Activated naive CD4-positive, alpha-beta T cell (primary cell): ENCODE measurements around the gene EVC.
"Not testable (repeated sequence)": the region's sequence is repeated elsewhere in the genome, so short reads cannot be mapped to it uniquely, and the experiment has no call there.

Source experiments
- DNase-seq, 4 experiments: peaks; one replicate each; lab custom pipeline; 2025; lab: John Stamatoyannopoulos, UW

EVC gene

DNA sequence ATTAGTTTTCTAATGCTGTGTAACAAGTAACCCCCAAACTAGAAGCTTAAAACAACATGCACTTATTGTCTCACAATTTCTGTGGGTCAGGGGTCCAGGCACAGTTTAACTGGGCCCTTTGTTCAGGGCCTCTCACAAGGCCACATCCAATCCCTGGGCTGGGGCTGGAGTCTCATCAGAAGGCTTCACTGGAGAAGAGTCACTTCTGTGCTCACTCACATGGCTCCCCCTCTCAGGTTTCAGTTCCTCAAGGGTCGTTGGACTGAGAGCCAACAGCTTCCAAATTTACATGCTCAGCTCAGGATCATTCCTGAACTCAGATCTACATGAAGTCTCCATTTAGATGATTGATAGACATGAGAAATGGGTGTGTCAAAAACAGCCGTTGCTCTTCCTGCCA lies 77.1 kb downstream of the EVC start:
- no peak for DNase-seq

DNA sequence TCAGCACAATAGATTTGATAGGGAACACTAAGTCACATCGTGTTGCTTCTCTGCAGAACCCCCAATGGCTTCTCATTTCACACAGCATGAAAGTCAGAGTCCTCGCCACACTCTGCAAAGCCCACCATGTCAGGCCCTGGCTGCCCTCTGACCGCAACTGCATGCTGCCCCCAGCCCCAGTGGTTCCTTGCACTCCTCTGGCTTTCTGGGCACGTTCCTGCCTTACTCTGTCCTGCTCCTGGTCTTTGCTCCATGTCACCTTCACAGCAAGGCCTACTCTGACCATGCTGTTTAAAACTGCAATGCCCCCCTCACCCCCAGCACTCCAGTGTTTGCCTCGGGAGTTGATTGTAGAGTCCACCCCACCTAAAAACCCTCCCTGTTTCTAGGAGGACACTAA lies 78.1 kb downstream of the EVC start:
- DNase-seq = no peak

DNA sequence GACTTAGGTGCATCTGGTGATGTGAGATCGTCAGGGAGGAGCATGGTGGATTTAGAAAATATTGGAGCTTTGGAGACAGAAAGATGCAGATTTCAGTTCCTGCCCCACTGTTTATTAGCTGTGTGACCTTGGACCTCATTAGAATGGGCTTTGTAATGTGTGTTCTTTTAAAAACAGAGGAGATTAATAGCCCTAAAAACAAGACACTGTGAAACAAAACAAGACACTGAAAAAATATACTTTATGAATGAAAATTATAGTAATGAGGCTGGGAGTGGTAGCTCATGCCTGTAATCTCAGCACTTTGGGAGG lies 79.5 kb downstream of the EVC start:
- no peak for DNase-seq

DNA sequence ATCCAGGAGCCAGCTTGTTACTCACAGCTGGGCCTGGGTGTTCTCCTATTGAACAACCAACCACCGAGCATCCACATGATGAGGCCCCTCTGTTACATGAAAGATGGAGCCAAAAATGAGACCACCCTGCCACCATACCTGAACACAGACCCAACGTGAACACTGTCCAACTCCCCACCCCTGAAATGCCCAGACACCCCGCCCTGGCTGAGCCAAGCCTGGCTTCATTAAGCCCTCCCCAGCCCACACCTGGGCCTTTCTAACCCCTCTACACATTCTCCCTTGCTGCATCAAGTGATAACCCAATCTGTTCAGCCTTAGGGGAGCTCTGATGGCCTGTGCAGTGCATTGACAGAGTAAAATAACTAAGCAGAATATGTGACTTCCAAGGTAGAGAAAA lies 80.7 kb downstream of the EVC start:
- DNase-seq = no peak

DNA sequence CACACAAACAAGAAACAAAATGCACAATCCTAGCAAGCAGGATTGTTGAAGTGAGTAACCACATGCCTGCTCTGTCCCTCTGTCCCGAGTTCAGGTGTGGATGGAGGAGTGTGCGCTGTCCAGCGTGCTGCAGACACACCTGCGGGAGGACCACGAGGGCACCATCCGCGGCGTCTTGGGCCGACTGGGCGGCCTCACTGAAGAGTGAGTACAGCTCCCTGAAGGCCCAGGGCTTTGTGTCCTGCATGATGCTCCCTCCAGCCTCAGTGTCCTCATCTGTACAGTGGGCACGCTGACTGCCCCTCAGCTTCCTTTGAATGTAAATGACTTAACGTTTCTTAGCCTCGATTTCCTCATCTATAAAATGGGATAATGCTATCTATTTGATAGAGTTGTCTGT lies 82.5 kb downstream of the EVC start:
- no peak for DNase-seq

DNA sequence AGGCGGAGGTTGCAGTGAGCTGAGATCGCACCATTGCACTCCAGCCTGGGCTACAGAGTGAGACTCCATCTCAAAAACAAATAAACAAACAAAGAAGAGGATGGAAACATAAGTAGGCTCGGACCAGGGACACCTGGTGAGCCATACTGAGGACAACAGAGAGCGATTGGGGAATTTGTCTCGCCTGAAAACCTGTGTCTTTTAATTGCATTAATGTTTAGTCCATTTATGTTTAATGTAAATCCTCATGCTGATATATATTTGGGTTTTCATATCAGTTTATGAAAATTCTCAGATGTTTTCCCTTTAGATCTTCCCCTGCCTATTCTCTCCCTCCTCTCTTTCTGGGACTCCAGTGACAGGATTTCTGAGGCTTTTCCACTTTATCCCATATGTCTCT lies 84.6 kb downstream of the EVC start:
- no peak for DNase-seq

DNA sequence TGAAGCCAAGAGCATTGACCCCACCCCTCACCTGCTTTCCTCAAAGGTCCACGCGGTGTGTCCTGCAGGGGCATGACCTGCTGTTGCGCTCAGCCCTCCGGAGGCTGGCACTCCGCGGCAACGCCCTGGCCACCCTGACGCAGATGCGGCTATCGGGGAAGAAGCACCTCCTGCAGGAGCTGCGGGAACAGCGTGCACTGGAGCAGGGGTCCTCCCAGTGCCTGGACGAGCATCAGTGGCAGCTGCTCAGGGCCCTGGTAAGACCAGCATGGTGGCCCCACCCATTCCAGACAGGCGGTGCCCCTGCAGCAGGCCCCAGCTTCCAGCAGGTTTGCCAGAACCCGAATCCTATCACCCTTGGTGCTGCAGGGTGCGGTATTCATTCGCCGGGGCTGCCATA lies 86.0 kb downstream of the EVC start:
- DNase-seq = no peak

DNA sequence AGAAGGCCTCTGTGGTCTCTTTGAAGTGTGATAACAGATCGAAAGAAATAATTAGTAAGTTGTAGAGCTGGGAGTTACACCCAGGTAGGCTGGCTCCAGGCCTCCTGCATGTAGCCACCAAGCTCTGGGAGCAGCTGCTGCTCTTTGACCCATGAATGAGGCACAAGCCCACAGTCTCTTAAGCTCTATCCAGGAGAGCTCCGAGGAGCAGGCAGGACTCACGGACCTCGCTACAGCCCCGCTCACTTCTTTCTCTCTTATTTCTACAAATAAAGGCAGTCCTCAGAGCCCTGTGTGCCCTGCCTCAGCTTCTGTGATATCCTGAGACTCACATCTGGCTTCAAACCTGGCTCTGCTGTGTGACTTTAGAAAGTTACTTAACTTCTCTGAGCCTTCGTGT lies 86.9 kb downstream of the EVC start:
- DNase-seq = no peak

DNA sequence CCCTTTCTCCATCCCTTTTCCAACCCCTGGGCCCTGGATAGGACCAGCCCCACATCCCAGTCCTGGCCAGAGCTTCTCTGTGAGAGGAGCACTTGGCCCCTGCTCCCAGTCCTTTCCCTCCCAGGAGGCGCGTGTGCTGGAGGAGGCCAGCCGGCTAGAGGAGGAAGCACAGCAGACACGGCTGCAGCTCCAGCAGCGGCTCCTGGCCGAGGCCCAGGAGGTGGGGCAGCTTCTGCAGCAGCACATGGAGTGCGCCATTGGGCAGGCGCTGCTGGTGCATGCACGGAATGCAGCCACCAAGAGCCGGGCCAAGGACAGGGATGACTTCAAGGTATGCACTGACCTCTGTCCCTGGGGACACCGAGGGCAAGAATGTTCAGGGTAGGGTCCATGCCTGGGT lies 87.5 kb downstream of the EVC start:
- DNase-seq = no peak

DNA sequence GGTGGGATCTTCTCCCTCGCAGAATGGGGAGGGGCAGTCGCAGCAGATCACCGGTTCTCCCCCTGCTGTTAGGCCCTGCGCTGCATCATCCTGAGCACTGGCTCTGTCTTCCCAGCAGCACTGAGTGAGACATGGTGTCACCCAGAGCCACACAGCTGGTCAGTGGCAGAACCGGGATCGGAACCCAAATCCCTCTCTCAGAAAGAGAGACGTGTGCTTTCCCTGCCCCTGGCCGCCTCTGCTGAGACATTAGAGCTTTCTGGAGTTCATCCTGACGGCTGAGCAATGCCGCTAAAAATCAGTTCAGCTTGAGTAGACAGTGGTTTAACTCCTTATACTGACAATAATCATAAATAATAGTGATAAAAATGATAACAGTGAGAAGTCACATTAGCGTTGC lies 87.9 kb downstream of the EVC start:
- DNase-seq = no peak

DNA sequence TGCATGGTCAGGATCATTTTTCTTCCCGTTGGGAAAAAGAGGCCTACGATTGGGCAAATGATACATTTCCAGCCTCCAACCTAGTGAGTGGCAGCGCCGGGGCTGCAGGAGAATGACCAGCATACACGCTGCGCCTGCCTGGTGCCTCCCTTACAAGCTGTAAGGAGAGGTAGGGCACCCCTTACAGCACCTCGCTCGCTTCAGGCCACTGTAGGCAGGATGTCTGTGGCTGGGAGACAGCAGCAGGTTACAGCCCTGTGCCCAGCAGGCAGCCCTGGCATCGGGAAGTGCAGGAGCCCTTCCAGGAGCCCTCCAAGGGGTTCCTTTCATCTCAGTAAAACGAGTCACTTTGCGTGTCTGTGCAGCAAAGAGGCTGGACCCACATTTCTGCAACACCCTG lies 88.4 kb downstream of the EVC start:
- no peak for DNase-seq

DNA sequence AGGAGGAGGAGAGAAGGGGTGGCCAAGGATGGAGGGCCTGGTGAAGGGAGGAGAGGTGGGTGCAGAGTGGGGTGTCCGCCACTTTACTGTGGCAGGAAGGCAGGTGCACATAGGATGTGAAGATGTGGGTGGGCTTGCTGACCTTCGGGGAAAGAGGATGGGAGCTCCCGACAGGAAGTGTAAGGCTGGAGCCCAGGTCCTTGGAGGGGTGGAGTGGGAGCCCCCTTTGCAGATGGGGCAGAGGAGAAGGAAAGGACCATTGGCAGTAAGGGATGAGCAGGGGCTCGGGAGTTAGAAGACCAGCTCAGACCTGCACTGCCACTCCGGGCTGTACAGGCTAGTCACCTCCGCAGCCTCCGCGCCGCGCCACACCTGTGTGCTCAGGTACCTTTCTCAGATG lies 89.5 kb downstream of the EVC start:
- DNase-seq = no peak

DNA sequence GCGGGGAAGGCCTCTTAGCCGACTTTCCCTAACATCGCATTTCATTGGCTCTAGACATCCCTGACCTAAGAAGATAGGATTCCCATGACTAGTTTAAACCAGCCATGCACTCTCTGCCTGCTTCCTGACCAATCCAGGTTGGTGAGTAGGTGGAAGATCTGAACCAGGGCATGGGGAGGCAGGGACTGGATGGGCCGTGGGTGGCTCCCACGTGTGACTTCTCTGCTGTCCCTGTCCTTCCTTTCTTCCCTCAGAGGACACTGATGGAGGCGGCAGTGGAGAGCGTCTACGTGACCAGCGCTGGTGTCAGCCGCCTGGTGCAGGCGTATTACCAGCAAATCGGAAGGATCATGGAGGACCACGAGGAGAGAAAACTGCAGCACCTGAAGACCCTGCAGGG lies 90.7 kb downstream of the EVC start:
- no peak for DNase-seq

DNA sequence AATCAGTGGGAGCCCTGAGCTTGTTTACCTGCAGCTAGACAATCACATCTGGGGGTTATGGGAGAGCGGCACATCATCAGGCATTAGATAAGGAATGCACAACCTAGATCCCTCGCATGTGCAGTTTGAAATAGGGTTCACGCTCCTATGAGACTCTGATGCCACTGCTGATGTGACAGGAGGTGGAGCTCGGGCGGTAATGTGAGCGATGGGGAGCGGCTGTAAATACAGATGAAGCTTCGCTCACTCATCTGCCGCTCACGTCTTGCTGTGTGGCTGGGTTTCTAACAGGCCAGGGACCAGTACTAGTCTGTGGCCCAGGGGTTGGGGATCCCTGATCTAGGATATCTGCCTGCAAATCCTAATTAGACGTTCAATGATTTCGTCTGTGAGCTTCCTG lies 91.6 kb downstream of the EVC start:
- no peak for DNase-seq

DNA sequence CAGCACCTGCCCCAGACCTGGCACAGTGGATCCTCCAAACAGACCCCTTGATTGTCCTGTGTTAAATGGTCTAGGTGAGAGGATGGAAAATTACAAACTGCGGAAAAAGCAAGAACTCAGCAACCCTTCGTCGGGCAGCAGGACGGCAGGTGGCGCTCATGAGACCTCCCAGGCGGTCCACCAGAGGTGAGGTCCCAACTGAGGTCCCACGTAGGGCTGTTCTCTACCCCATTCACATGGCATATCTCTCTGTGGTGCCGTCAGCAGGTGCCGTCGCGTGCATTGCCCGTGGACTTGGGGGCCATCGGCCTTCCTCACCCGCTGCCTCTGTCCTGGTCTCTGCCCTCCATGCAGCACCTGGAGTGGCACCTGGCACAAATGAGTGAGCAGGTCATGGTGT lies 93.7 kb downstream of the EVC start:
- DNase-seq = no peak

DNA sequence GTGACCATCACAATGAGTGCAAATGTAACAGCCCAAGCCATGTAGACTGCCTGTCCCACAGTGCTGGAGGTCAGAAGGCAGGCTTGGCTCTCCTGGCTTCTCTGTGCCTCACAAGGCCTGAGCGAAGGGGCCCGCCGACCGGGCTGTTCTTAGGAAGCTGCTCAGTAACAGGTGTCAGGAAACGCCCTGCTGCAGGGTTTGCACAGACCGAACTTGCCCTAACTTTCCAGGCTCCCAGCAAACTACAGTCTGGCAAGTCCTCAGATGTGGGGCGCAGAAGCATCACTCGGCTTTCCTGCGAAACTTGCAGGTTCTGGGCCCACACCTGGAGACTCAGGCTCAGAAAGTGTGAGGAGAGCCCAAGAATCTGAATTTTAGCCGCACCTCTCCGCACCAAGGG lies 94.3 kb downstream of the EVC start:
- no peak for DNase-seq

DNA sequence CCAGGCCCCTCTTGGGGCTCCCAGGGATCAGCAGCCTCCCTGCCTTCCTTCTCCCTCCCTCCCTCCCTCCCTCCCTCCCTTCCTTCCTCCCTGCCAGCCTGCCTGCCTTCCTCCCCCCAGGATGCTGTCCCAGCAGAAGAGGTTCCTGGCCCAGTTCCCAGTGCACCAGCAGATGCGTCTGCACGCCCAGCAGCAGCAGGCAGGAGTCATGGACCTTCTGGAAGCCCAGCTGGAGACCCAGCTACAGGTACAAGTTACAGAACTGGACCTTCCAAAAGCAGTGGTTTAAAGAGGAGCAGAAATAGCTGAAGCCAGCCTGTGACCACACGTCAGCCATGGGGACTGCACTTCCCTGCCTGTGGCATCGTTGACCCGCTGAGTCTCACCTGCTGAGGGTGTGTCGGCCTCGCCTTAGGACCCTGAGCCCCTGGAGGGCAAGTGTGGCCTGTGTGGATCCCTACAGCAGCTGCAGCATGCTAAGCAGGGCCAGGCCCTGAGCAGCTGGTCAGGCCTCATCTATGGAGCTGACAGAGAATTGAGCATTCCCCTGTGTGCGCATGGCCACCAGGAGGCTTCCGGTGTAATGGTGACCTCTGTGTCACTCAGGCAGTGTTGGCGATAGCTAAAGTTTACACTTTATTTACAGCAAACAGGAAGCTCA lies 97.2 kb downstream of the EVC start:
- DNase-seq = no peak

DNA sequence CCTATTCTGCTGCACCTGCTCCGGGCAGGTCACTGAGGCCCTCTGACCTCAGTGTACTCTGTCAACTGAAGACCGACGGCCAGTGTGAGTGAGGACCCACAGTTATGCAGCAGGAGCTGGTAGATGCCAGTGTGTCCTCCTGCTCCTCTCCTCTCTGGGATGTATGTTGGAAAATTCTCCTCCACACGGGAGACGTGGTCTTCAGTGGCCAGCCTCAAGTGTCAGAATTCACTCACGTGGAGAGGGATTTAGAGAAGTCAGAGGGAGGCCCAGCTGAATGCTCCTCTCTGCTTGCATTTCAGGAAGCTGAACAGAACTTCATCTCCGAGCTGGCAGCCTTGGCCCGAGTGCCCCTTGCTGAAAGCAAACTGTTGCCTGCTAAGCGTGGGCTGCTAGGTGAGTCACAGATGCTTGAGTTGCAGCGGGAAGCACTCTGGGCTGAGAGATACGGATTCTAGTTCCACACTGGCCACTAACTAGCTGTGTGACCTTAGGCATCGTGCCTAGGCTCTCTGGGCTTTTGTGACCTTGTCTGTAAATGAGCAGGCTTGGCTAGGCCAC lies 98.3 kb downstream of the EVC start:
- no peak for DNase-seq

DNA sequence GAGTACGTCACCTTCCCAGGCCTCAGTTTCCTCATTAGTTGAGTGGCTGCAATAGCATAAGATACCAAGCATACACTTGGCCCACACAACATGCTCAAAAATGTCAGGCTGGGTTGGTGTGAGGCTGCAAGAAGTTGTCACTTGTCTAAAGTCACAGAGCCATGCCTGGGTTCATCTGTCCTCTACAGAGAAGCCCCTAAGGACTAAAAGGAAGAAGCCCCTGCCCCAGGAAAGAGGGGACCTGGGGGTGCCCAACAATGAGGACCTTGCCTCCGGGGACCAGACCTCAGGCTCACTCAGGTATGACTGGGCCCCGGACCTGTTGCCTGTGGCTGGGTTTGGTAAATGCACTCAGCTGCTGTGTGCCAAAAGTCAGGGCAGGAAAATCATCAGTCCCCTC lies 99.2 kb downstream of the EVC start:
- DNase-seq = no peak

DNA sequence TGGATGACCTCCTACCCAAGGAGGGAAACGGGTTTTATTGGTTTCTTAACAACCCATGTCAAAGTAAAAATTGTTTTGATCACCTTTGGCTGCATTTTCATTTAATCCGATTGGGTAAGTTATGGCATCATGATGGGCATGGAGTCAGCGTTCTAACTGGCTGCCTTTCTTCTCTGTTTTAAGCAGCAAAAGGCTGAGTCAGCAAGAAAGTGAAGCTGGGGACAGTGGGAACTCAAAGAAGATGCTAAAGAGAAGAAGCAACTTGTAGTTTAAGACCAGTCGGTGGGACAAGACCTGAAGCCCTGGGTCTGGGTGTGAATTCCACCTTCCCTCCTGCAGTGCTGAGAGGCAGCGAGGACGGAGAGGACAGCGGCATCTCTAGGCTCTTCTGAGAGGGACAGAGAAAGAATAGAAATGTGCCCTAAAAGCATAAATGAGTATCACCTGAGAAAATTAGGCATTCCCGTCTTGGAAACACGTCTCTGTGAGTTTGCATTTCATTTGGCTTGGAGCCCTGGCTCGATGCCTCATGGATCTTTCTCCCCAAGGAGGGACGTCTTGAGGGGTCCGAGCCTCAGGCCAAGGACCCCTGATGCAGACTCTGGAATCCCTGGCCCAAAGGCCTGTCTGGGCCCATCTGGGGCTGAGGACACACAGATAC lies 99.9 kb downstream of the EVC start:
- no peak for DNase-seq

DNA sequence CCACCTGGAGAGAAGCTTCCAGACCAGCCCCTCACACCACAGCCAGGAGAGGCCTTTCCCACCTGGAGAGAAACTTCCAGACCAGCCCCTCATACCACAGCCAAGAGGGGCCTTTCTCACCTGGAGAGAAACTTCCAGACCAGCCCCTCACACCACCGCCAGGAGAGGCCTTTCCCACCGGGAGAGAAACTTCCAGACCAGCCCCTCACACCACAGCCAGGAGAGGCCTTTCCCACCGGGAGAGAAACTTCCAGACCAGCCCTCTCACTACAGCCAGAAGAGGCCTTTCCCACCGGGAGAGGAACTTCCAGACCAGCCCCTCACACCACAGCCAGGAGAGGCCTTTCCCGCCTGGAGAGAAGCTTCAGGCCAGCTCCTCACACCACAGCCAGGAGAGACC lies 101.1 kb downstream of the EVC start:
- not testable (repeated sequence) for DNase-seq

DNA sequence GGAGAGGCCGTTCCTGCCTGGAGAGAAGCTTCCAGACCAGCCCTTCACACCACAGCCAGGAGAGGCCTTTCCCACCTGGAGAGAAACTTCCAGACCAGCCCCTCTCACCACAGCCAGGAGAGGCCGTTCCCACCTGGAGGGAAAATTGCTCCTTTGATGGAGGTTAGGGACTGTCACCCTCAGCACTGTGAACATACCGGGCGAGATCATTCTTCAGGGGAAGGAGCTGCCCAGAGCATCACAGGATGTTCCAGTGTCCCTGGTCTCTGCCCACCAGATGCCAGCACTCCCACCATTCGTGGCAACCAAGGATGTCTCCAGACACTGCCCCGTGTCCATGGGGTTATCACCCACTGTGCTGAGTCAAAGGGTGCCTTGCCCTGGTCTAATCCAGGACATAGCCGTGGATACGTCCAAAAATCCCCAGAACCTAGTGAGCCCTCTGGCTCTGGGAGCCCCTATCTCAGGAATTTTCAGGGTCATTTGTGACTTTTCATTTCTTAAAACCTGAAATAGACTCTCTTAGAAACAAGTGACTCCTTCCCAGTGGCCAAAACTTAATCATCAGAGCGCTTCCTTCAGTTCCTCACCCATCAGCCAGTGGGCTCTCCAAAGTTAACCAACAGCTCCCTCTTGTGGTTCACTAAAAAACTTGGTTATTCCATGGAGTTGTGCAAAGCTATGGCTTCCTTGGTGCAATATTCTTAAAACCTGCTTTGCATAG lies 101.7 kb downstream of the EVC start:
- no peak for DNase-seq

DNA sequence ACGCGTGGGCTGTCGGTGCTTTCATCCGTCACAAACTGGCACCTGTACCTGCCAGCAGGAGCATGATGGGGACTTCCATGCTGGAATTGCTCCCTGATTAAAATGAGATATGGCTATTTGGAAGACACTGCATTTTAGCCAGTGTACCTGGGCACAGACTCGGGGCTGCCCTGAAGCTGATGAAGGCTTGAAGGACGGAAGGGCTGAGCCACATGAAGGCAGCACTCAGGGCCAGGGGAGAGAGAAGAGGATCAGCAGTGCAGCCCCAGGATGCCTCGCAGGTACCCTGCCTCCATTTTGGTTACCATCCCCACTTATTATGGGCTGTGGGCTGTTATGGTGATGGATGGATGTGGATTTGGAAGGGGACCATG lies 102.9 kb downstream of the EVC start:
- DNase-seq = no peak

DNA sequence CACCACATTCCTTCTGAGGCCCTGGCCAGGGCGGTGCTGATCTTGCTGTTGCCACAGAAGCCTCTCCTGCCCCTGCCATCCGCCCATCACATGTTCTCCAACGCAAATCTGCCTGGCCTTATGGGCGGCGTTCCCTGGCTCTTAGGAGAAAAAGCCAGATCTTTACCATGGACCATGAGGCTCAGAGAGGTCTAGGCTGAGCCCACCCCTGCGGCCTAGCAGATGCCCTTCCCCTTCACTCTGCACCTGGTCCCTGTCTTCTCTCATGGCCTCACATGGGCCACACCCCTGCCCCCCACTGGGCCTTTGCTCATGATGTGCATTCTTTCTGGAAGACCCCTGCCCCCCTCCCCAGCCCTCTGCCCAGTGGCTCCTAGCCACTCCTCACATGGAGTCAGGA lies 103.4 kb downstream of the EVC start:
- no peak for DNase-seq
